Activated naive CD4-positive, alpha-beta T cell treated with anti-CD3 and anti-CD28 coated beads, Interleukin-2, amount 50 U/mL, for 16 hours (primary cell): Measurements from ENCODE around the gene NPHP4.
"Not testable (repeated sequence)": the region's sequence is repeated elsewhere in the genome, so short reads cannot be mapped to it uniquely, and the experiment has no call there.

Source experiments
- DNase-seq: peaks from one replicate; pipeline ENCODE4 v3.0.0-alpha.2; 2020

The NPHP4 gene

DNA sequence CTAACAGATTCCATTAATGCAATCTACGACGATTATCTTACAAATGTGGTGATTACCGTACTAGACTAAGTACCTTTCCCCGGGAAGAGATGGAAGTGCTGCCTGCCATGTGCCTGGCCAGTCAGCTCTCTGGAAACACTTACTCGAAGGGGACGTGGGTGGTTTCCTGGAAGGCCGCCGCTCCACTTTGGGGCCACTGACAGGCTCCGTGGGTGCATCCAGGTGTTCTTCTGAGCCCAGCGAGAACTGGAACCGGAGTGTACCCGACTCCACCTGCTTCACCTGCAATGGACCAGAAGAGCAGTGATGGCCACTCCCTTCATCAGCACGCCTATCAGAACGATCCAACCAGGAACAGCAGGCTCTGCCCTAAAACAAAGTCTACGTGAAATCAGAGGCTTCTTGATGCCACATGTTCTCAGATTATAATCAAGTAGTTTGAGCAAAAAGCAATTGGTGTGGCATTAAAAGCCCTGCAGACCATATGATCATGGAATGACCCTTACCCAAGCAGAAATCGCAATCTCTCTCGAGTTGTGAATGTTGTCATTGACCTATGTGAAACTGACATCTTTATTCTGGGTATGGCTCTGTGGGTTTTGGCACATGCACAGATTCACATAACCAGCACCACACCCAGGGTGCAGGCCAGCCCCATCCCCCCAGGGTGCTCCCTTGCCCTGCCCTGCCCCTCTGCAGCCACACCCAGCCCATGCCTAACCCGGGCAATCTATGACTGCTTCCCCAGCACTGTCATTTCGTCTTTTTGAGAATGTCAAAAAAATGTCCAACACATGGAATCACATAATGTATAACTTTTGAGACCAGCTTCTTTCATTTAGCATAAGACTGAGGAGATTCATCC is 64.5 kb downstream of the NPHP4 start:
- no peak for DNase-seq

DNA sequence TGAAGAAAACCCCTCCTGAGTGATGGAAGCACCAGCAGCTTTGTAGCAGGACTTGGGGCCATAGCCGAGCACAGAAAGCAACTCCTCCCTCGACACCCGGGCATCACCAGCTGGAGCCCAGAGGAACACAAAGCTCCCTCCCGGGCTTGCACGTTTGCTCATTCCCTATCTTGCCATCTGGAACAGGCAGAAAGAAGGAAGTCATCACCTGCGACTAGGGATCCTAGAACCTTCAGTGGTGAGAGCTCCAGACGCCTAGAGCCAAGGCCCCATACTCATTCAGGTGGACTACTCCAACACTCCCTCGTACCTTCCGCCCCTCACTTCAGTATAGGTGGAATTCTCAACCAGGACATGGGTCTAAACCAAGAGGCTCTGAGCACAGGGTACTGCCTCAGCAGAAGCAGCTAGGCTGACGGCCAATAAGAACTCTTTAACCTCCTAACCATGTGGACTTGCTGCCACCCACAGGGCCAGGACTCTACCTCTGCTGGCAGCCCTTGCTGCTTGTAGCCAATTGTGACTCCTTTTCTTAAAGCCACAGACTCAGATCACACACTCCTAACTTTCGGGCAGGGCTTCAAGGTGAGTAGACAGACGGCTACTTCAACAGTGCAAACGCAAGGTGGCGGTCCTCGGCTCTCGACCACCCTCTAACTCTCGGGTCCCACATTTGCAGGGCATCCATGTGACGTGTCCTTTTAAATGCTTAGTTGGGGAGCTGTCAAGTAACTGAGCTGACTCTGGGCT is 65.4 kb downstream of the NPHP4 start:
- no peak for DNase-seq

DNA sequence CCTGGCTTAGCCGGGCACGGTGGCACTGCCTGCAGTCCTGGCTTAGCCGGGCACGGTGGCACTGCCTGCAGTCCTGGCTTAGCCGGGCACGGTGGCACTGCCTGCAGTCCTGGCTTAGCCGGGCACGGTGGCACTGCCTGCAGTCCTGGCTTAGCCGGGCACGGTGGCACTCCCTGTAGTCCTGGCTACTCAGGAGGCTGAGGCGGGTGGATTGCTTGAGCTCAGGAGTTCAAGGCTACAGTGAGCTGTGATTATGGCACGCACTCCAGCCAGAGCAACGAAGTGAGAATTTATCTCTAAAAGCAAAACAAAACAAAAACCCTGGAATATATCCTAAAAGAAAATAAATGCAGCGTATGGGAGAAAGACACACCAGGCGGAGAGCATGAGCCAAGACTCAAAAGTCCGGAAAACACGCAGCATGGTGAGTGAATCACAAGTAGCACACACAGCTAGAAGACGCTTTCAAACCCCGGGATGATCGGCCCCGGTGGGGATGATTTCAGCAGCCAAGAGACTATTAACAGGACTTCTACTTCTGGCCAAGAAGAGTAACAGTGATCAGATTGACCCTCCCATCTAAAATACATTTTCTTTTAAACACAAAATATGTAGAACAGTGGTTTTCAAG is 69.4 kb downstream of the NPHP4 start:
- DNase-seq, result not testable (repeated sequence)

DNA sequence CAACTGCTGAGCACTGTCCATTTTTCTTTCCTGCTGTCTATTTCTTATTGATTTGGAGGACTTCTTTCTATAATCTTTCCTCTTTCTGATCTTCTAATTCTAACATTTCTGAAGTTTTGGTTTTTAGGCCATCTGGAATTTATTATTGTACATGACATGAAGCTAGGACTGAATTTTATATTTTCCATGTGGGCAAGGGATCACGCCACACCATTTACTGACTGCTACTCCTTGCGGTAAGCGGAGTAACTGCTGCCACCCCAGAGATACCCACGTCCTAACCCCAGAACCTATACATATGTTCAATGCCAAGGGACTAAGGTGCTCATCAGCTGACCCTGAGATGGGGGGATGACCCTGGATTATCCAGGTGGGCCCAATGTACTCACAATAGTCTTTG is 70.6 kb downstream of the NPHP4 start:
- no peak for DNase-seq

GRCh38 chr1:5921129-5921528 is 71.1 kb downstream of the NPHP4 start:
- no peak for DNase-seq

- no peak for DNase-seq
Measured at GRCh38 chr1:5920201-5920600, 72.0 kb downstream of the NPHP4 start.

DNA sequence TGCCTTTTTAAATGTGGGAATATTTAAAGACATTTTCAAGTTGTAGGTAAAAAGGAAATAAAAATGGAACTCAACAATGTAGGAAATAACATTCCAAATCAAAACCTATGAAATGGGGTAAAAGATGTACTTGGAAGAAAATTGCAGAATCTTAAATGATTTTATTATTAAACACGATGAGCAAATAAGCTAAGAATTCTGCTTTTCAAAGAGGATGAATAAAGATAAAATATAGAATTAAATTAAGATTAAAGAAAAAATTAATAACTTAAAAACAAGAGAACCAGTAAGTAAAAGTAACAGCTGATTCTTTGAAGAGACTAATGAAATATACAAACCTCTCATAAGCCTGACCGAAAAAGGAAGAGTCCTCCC is 74.0 kb downstream of the NPHP4 start:
- DNase-seq, result no peak

DNA sequence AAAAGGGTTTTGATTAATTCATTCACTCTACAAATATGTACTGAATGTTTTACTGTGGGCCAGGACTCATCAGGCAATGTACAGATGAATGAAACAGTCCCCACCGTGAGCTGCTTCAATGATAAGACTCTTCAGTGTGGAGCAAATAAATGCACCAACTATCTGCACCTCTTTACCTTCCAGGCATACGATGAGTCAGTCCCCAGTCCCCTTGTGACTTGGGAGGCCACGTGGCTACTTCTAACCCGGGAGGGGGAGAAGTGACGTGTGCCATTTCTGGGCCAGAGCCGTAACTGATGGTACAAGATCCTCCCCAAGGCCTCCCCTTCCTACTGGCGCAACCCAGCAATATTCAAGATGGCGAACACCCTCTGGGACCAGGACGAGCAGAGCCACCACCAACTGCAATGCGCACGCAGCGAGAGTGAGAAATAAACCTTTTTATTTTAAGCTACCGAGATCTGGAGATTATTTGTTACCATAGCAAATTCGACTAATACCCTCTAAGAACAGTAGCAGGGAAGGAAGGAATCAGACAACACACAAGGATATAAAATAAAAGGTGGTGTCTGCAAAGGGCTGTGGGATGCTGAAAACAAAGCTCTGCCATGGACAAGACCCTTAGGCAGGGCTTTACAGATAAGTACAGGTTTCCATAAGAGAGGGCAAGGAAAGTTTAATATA is 74.5 kb downstream of the NPHP4 start:
- no peak for DNase-seq

- DNase-seq, result no peak
Measured at GRCh38 chr1:5917281-5917590, 75.0 kb downstream of the NPHP4 start.

DNA sequence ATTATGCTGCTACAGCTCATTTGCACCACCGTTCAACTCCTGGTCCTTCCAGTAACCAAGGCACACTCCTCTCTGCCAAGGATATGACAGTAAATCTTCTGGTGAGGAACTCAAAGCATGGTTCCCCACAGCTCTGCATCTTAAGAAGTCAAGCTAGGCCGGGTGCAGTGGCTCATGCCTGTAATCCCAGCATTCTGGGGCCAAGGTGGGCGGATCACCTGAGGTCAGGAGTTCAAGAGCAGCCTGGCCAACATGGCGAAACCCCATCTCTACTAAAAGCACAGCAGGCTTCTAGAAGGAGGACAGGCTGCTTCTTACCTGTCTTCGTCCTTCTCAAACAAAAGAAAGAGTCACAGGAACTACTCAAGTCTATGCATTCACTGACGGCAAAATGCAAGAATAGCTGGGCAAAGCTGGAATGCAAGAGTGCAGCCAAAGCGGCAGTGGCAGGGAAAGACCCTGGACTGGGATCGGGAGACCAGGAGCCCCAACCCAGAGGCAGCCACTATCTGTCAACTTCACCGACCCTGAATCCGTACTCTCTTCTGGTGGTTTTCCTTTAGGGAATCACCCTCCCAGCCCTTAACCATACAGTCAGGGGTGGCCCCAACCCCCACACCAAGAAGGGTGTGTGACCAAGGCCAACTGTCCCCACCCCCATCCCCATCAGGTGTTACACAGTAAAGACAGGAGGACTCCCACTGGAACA is 75.5 kb downstream of the NPHP4 start:
- no peak for DNase-seq

GRCh38 chr1:5915587-5916571 is 76.3 kb downstream of the NPHP4 start:
- no peak for DNase-seq

DNA sequence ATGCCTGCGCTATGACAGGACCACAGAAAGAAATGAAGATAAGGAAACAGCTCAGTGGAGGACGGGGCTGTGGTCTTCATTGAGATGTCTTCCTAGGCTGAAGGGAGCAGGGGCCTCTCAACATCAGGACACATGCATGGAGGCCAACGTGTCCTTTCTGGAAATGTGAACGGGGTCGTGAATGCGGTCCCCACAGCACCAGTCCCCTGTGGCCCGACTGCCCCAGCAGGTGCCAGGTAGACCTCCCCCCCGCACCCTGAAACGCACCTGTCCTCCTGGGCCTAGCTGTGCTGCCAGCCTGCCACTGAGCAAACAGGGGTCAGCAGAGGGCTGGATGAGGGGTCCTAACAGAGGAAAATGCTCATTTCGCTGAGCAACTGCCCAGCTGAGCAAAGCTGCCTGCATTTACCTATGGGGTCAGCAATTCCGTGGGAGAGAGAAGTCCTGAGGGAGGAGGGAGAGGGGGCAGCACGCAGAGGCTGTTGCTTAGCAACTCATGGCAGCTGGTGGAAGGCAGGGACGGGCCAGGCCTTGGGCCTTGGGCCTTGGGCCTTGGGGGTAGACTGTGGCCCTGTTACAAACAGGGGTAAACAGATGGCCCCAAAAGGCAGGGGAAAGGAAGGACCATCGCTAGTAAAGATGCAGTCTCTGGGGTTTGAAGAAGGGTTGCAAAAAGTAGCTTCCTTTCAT is 77.4 kb downstream of the NPHP4 start:
- no peak for DNase-seq

GRCh38 chr1:5913876-5914275 is 78.3 kb downstream of the NPHP4 start:
- DNase-seq, result no peak

GRCh38 chr1:5913078-5913845 is 79.0 kb downstream of the NPHP4 start:
- no peak for DNase-seq

GRCh38 chr1:5911871-5912271 is 80.4 kb downstream of the NPHP4 start:
- DNase-seq, result no peak

- no peak for DNase-seq
Measured at GRCh38 chr1:5911157-5911556, 81.1 kb downstream of the NPHP4 start.

- no peak for DNase-seq
Measured at GRCh38 chr1:5910666-5911065, 81.6 kb downstream of the NPHP4 start.

DNA sequence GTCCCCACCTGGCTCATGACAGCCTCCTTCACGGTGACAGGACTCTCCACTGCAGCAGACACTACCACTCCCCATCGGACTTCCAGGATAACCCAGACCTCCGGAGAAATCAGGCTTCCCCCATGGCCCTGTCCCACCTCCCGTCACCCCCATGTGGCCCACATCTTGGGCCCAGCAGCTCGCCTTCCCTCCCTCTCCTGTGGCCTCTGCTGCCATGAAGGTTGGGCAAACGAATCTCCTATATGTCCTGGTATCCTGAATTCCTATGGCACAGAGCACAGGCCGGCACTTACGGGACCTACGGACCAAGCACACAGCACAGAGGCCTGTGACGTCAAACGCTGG is 82.0 kb downstream of the NPHP4 start:
- no peak for DNase-seq

GRCh38 chr1:5909576-5910275 is 82.5 kb downstream of the NPHP4 start:
- DNase-seq, result no peak
